ENCODE data around the gene SPI1. TPM values are rescaled to one million over a fixed set of nuclear protein-coding genes. Genes with fewer than 3 reads are reported as not detected.

SPI1 gene
- total RNA-seq, 1 donor from 2014 or later, result not detected

DNA sequence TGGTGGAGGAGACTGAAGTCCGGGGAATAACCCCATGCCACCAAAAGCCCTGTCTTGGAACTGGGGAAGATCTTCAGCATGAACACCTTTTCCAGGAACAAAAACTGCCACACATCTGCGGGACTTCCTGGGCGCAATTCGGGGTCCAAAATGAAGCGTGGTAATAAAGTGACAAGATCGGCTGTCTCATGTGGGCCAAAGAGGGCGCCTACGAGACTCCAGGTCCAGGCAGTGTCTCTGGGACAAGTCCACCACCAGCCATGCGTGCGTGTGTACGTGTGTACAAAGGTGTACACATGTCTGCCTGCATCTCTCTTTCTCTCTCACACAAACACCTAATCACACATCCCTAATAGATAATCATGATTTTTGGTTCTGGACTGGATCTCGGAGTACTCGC, 16.9 kb downstream of the SPI1 start:
- DNase-seq (ENCODE audit: low read depth), result no peak
- TF ChIP-seq CTCF (conservative IDR thresholded peaks at IDR 0.05; ENCODE audit: low read depth, low read length), result no peak
- no peak overlapping the region for H3K4me3 ChIP-seq (ENCODE audit: low read depth, low read length)

GRCh38 chr11:47360341-47360740, 18.0 kb downstream of the SPI1 start:
- DNase-seq (ENCODE audit: low read depth), result no peak
- no peak overlapping the region for H3K4me3 ChIP-seq (ENCODE audit: low read depth, low read length)
- TF ChIP-seq CTCF (conservative IDR thresholded peaks at IDR 0.05; ENCODE audit: low read depth, low read length), result no peak

DNA sequence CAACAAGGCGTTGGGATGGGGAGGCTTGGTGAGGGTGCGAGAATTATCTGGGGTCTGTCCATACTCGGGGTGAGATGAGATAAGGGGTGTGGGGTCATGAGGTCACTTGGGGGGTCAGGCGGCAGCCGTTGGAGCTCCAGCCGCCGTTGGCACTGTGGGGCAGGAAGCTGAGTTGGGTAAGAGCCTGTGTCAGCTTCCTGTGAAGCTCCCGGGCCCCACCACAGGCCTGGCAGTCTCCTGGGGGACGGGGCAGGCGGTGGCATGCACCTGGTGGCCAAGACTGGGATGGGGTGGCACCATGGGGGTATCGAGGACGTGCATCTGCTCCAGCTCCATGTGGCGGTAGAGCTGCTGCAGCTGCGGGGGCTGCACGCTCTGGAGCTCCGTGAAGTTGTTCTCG, 18.8 kb downstream of the SPI1 start:
- no peak overlapping the region for H3K4me3 ChIP-seq (ENCODE audit: low read depth, low read length)
- DNase-seq (ENCODE audit: low read depth), result no peak
- TF ChIP-seq CTCF (conservative IDR thresholded peaks at IDR 0.05; ENCODE audit: low read depth, low read length), result no peak

DNA sequence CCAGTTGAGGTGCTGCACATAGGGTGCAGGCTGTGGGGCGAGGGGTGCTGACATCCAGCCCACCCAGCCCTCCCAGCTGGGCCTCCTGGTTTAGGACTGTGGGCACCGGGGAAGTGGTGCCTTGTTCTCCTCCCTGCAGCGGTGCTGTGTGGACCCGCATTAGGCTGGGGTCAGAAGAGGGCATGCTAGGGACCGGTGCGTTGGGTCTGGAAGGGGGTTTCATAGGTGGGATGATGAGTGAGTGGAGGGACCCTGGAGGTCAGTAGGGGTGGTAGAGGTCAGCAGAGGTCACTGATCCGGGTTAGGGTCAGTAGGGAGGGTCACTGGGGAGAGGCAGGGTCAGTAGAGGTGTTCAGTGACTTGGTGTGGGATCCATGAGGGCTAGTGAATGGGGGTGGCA, 19.2 kb downstream of the SPI1 start:
- no peak for TF ChIP-seq CTCF (conservative IDR thresholded peaks at IDR 0.05; ENCODE audit: low read depth, low read length)
- H3K4me3 ChIP-seq (ENCODE audit: low read depth, low read length), result no peak overlapping the region
- no peak for DNase-seq (ENCODE audit: low read depth)

DNA sequence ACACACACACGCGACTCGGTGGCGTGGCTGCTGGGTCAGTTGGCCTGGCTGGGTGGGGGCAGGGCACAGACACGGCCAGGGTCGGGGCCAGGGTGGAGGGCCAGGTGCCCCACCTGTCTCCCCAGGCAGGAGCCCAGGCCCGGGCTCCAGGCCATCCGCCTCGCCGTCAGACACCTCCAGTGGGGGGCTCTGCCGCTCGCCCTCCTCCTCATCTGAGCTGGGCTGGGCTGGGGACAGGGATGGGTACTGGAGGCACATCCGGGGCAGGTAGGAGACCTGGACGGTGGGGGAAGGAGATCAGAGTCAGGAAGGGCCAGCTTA, 19.7 kb downstream of the SPI1 start:
- DNase-seq (ENCODE audit: low read depth), result no peak
- no peak for TF ChIP-seq CTCF (conservative IDR thresholded peaks at IDR 0.05; ENCODE audit: low read depth, low read length)
- H3K4me3 ChIP-seq (ENCODE audit: low read depth, low read length), result no peak overlapping the region

DNA sequence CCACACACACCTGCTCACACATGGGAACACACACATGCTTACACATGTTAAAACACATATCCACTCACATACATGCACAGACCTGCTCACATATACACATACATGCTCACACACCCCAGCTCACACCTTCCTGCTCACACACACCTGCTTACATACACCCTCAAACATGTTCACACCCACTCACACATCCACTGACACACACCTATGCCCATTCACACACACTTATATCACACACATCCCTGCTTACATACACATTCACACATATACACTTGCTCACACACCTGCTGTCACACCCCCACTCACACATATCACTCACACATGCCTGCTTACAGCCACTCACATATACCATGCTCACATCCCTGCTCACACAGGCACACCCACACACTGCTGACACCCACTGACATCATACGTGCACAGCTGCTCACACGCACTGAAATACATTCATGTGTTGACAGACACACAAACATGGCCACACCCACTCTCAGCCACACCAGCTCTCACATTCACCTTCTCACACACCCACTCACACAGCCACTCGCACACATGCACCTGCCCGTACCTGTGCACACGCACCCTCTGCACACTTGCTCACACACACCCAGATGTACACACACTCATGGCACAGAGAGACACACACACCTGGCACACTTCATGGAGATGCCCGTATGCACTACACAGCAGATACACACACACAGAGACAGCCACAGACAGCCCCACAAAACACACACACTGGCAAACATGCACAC, 20.2 kb downstream of the SPI1 start:
- TF ChIP-seq CTCF (conservative IDR thresholded peaks at IDR 0.05; ENCODE audit: low read depth, low read length), result no peak
- no peak overlapping the region for H3K4me3 ChIP-seq (ENCODE audit: low read depth, low read length)
- DNase-seq (ENCODE audit: low read depth), result no peak

GRCh38 chr11:47356998-47357329, 21.4 kb downstream of the SPI1 start:
- DNase-seq (ENCODE audit: low read depth), result no peak
- TF ChIP-seq CTCF (conservative IDR thresholded peaks at IDR 0.05; ENCODE audit: low read depth, low read length), result no peak
- H3K4me3 ChIP-seq (ENCODE audit: low read depth, low read length), result no peak overlapping the region
